ENCODE measurements around the gene ZNF649. TPM values are rescaled to one million over a fixed set of nuclear protein-coding genes. Genes with fewer than 3 reads are reported as not detected.

ZNF649 gene
- total and polyA plus RNA-seq, 2 of the 13 experiments (the other 11 are each of a cell fraction or from before 2014, with no cell fraction given), result 3.0 to 13.4 TPM

GRCh38 chr19:51904331-51905165 lies at the start of gene ZNF649 (continued):
- no peak for TF ChIP-seq HNF1A (IDR thresholded peaks at IDR 0.05; ENCODE audit: low read depth)
- TF ChIP-seq HNF1A (CRISPR knock-in tag; IDR thresholded peaks at IDR 0.05; ENCODE audit: borderline replicate concordance), result peak; percentile 56; the same call in 1 of the 2 replicates
- TF ChIP-seq HOXA9 (CRISPR knock-in tag; IDR thresholded peaks at IDR 0.05; ENCODE audit: borderline replicate concordance), result no peak
- TF ChIP-seq ZFP36L2 (CRISPR knock-in tag; IDR thresholded peaks at IDR 0.05), result no peak
- TF ChIP-seq ZSCAN9 (CRISPR knock-in tag; IDR thresholded peaks at IDR 0.05; ENCODE audit: borderline replicate concordance), result peak; percentile 26; the same call in 1 of the 2 replicates
- TF ChIP-seq ZNF644 (CRISPR knock-in tag; IDR thresholded peaks at IDR 0.05; ENCODE audit: low read depth), result no peak
- TF ChIP-seq YEATS2 (CRISPR knock-in tag; IDR thresholded peaks at IDR 0.05; ENCODE audit: borderline replicate concordance), result peak; percentile 44; the same call in 1 of the 2 replicates
- peak; percentile 84 for TF ChIP-seq TFDP1 (CRISPR knock-in tag; IDR thresholded peaks at IDR 0.05; ENCODE audit: borderline replicate concordance)
- TF ChIP-seq NCOA2 (CRISPR knock-in tag; IDR thresholded peaks at IDR 0.05), result no peak
- TF ChIP-seq ZSCAN20 (CRISPR knock-in tag; IDR thresholded peaks at IDR 0.05; ENCODE audit: borderline replicate concordance), result 0 out of 2 replicates have a peak, but pooled peaks have one; percentile 30
- no peak for TF ChIP-seq MATR3 (CRISPR knock-in tag; IDR thresholded peaks at IDR 0.05)
- no peak for TF ChIP-seq ZNF280B (CRISPR knock-in tag; IDR thresholded peaks at IDR 0.05; ENCODE audit: borderline replicate concordance)
- no peak for TF ChIP-seq ZNF513 (CRISPR knock-in tag; conservative IDR thresholded peaks at IDR 0.05)
- TF ChIP-seq ZSCAN31 (CRISPR knock-in tag; IDR thresholded peaks at IDR 0.05; ENCODE audit: low read depth), result 0 out of 2 replicates have a peak, but pooled peaks have one; percentile 27
- TF ChIP-seq ZBTB33 (CRISPR knock-in tag; IDR thresholded peaks at IDR 0.05), result peak; percentile 33; the same call in 1 of the 2 replicates
- no peak for TF ChIP-seq IRF9 (CRISPR knock-in tag; IDR thresholded peaks at IDR 0.05; ENCODE audit: borderline replicate concordance)
